ENCODE results near the gene LRRC49.

- no peak for TF ChIP-seq SMC3 (IDR thresholded peaks at IDR 0.05; ENCODE audit: low read depth, low read length)
- TF ChIP-seq CTCF (conservative IDR thresholded peaks at IDR 0.05; ENCODE audit: low read depth, low read length), result no peak
- no peak for TF ChIP-seq CEBPB (IDR thresholded peaks at IDR 0.05; ENCODE audit: low read depth, low read length)
- TF ChIP-seq POLR2A (IDR thresholded peaks at IDR 0.05; ENCODE audit: low read depth, low read length), result no peak
- TF ChIP-seq NFE2L2 (IDR thresholded peaks at IDR 0.05; ENCODE audit: low read depth, low read length), result no peak
- no peak for TF ChIP-seq RCOR1 (IDR thresholded peaks at IDR 0.05; ENCODE audit: insufficient replicate concordance, low read length)
- no peak for TF ChIP-seq USF2 (IDR thresholded peaks at IDR 0.05; ENCODE audit: low read depth, low read length)
- no peak for TF ChIP-seq RAD21 (IDR thresholded peaks at IDR 0.05; ENCODE audit: low read length)
Observed at GRCh38 chr15:71071529-71071928, 178.9 kb downstream of the LRRC49 start.

Measured in IMR-90 (cell line).